CD4-positive, alpha-beta T cell treated with Interleukin-21 for 1 hour (primary cell): ENCODE measurements around the gene MORC1.
"Not testable (repeated sequence)": the region's sequence is repeated elsewhere in the genome, so short reads cannot be mapped to it uniquely, and the experiment has no call there.

Experiments
- DNase-seq: peaks from one replicate; pipeline ENCODE4 v3.0.0-alpha.2; 2020

MORC1 gene, protein sequence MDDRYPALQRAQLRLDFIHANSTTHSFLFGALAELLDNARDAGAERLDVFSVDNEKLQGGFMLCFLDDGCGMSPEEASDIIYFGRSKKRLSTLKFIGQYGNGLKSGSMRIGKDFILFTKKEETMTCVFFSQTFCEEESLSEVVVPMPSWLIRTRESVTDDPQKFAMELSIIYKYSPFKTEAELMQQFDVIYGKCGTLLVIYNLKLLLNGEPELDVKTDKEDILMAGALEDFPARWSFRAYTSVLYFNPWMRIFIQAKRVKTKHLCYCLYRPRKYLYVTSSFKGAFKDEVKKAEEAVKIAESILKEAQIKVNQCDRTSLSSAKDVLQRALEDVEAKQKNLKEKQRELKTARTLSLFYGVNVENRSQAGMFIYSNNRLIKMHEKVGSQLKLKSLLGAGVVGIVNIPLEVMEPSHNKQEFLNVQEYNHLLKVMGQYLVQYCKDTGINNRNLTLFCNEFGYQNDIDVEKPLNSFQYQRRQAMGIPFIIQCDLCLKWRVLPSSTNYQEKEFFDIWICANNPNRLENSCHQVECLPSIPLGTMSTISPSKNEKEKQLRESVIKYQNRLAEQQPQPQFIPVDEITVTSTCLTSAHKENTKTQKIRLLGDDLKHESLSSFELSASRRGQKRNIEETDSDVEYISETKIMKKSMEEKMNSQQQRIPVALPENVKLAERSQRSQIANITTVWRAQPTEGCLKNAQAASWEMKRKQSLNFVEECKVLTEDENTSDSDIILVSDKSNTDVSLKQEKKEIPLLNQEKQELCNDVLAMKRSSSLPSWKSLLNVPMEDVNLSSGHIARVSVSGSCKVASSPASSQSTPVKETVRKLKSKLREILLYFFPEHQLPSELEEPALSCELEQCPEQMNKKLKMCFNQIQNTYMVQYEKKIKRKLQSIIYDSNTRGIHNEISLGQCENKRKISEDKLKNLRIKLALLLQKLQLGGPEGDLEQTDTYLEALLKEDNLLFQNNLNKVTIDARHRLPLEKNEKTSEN

DNA sequence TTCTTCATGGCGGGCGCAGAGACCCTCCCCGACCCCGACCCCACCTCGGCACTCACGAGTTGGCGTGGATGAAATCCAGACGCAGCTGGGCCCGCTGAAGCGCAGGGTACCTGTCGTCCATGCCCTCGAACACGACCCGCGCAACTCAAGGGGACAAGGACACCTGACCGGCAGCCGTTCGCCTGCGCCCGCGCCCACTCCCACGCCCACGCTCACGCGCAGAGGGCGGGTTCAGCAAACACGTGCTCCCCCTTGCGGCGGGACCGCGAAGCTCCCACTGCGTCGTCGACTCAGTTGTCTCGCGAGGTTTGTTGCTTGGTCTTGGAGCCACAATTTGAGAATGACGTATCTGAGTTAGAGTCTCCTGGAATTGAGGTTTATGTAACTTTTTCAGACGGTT is at the start of gene MORC1:
MORC1 (minus strand) TSS at position 196 of the 400 bp plus-strand sequence; CDS start at position 121, 75 bp downstream.
- DNase-seq: no peak

DNA sequence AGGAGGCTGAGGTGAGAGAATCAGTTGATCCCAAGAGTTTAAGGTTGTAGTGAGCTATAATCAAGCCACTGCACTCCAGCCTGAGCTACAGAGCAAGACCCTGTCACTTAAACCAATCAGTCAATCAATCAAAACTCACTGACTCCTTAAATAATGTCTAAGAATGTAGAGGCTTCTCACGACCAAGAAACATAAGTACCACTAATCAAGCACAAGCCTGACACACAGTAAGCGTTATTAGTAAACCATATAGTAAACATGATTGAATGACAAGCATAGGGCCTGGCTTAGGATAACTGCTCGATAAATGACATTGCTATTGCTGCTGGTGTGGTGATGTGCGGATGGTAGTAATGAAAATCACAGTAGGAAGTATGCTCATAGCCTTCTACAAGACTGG is 48.0 kb upstream of the MORC1 start:
- DNase-seq: no peak

DNA sequence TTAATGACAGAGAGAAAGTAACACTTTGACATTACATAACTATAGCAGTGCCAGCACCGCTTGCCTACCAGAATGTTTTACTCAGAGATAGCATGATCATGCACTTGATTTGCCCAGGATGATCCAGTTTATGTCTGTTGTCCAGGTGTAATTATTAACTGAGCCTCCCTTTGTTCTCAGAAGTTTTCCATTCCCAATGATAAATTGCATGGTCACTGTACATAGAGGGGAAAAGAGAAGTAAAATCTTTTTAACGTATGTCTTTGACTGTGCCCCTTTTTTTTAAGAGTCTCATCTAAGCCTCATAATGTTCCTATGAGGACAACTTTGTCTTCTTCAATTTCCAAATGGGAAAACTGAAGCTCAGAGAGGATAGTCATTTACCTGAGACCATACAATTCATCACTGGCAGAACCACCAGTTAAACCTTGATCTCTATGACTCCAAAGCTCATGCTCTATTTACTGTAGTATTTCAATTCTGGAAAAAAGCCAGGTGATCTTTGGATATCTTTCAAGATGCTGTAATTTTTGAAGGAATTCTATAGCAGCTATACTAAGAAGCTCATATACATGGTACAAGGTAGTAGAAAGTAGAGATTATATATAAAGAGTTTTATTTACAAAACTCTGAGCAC is 43.7 kb upstream of the MORC1 start:
- DNase-seq: no peak

DNA sequence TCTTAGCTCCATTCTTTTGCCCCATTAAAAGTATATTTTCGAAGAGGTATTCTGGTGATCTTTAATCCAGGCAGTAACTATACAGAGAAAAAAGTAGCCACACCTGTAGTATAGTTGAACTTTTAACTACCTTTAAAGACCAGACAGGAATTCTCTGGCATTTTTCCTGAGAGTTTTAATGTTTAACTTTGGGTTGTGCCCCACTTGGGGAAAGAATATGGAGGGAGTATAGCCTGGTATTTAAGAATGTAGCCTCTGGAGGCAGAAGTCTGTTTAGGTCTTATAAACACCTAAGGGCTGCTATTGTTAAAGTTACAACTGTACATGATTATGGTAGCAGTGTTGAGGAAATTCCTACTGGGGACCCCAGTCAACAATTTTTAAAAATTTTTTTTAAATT is 37.9 kb upstream of the MORC1 start:
- DNase-seq: no peak

DNA sequence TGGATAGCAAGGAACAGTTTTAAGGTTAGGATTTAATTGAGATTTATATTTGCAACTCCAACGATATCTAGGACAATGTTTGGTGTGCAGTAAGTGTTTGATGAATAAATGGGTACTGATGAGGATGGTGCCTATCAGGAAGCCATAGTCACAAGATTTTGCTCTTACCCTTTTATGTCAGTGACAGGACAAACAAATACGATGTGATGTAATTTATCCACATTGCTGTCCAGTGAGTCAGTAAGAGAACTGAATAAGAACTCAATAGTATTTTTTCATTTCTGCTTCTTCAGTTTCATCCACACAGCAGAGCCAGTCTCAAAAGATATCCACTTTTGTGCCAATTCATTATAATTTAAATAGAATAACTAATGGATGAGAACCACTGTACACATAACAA is 37.0 kb upstream of the MORC1 start:
- no peak for DNase-seq

DNA sequence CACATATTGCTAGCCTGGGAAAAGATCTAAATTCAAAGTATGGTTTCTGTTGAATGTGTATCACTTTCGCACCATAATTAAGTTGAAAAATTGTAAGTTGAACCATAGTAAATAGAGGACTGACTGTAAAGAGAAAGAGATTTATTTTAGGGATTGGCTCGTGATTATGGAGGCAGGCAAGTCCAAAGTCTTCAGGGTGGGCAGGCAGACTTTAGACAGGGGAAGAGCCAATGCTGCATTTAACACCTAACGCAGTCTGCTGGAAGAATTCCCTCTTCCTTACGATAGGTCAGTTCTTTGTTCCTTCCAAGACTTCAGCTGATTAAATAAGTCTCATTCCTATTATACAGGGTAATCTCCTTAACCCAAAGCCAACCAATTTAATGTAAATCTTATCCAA is 34.4 kb upstream of the MORC1 start:
- no peak for DNase-seq

DNA sequence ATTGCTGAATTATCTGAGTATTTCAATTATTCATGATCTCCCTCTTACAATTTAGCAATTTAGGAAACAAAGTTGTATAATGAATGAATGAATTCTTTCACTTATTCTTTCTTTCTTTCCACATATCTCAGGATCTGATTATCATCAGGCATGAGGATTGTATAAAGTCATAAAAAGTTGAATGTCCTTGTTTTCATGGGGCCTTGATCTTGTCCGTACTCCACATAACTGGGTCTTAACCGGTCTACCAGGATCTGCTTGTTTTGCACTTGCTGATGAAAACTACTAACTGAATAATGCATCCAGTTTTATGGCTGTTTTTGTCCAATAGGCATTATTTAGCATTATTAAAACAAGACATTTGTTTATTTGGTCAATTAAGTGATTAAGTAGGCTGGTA is 31.1 kb upstream of the MORC1 start:
- DNase-seq: no peak

DNA sequence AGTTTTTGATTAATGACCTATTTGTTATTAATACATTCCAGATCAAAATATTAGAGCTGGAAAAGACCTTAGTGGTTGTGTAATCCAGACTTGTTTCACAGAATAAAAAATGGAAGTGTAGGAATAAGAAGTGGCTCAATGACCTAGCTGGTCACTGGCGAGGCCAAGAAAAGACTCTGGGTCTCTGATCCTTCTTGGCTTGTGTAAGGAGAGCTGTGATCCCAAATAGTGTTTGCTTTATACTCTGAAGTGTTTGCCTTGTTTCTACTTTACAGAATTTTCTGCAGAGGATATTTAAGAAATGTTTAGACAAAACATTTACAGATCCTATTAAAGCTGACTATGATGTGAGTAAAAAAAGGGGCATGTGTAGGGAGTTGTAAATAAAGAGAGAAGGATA is 25.7 kb upstream of the MORC1 start:
- DNase-seq: no peak

DNA sequence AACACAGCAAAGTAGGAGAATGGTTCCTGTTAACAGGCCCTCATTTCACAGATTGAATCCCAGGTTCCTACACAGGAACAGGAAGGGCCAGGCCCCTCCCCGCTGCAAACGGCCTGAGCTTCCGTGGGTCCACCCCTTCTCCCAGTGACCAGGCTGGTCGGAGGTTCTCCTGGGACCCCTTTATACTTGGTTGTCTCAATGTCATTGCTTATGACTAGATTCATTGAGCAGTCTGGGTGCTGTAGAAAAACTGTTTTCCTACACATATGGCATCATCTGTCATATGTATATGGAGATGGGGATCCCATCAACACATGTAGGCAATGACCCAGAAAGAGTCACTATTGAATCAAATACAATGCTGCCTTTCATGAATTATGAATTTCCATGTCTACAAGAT is 22.4 kb upstream of the MORC1 start:
- DNase-seq: no peak

DNA sequence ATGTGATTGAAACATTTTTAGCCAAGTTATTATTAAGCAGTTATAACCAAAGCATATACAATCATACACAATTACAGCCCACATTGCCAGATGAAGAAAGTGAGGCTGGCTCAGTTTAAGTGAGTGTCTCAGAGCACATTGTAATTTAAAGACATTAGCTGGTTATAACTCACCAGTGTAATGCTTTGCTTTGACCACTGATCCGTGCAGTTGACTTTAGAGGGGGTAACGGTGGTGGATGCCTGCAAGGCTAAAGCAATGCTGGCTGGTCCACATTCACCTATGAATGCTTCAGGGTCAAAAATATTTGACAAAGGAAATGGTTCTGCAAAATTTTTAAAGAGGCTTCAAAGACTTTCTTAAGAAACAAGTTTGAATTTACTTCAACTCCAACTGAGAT is 19.8 kb upstream of the MORC1 start:
- no peak for DNase-seq

DNA sequence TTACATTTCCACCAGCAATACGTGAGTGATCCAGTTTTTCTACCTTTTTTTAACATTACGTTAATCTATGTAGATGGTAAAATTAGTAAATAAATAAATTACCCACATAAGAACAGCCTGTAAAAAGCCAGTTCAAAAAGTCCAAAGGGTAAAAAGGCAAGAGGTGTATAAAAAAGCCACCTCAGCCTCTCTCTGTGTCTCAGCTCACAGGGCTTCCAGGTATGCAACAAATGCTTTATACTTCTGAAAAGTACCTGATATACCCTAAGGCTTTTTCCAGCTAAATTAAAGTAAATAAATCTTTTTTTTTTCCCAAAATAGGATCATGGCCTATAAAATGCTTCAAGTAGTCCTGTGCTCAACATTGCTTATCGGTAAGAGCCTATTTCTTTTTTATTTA is 18.6 kb upstream of the MORC1 start, which contains the start of gene C3orf85:
C3orf85 (plus strand) TSS at position 197 of the 400 bp plus-strand sequence; CDS start at position 326, 129 bp downstream.
- no peak for DNase-seq

DNA sequence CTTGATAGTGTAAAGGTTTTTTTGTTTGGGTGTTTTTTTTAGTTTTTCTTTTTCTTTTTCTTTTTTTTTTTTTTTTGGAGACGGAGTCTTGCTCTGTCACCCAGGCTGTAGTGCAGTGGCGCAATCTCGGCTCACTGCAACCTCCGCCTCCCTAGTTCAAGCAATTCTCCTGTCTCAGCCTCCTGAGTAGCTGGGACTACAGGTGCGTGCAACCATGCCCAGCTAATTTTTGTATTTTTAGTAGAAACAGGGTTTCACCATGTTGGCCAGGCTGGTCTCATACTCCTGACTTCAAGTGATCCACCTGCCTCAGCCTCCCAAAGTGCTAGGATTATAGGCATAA is 15.5 kb upstream of the MORC1 start:
- not testable (repeated sequence) for DNase-seq

DNA sequence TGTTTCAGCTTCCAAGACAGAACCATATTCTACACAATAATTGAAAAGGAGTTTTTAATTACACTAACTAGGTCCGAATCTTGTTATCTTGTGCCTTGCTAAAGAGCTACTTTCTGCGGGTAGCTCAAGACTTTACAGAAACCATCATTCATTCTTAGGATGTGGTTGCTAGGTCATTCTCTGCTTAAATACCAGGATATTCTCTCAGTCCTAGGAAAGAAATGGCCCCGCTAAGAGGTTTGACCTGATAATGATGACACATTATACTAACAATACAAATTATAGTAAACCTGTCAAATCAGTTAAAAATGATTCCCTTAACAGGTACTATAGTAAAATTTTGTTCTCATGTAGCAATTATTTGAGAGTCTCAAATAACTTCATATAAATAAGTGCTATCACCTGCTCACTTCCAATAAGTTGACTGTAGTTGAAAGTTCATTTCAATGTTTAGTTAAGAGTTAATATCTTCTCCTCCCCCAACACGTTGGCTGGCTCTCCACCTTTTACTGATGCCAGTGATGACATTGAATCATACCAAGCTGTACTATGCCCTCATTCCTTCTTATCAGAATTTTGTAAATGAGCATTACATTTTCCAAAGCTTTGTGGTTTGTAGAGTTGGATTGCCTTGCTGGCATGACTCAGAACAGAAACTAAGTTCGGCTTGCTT is 15.0 kb upstream of the MORC1 start:
- DNase-seq: no peak

DNA sequence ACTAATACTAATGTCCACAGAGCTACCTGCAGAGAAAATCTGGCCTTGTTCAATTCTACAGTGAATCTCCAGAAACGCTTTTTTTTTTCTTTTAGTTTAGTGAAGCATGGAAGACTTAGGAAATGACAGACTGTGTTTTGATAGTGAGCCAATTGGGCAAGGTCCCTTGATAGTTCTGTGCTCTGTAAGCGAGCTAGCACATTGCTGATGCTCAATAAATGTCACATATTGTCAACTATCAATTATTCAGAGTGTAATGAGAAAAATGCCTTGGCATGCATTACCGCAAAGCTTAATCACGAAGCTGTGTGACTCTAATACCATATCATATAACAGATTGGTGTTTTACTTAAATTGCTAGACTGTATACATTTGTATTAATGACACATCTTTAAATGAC is 13.3 kb upstream of the MORC1 start:
- no peak for DNase-seq

DNA sequence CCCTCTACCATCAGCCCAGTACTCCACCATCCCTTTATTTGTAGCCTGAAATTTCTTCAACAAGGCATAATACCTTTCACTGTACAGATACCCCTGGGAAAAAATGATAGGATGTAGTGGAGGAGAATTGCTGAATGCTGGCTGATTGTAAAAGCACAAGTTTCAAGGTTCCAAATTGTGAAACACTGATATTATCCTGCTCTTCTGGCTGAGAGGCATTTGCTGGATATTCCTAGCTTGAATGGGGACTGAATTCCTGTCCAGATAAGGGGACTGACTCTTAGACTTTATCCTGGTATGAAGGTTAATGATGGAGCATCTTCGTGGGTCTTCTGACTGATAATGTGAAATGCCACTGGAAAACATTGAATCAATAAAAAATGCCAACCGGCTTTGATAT is 9.6 kb upstream of the MORC1 start:
- DNase-seq: no peak

DNA sequence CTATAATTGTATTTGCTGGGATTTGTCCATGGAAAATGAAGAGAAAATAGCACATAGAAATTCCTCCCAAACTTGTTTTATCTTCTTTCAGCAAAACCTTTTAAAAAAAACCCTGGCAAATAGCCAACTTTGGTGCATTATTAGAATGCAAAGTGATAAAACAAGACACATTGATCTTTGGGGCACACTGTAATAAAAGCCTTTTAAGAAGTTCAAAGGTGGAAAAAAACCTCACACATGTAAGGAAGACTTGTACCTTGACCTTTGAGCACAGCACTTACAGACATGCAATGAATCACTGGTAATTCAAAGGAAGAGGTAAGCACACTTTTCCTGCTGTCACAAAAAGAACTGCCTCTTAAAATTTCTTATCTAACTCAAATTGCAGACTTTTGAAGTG is 8.0 kb upstream of the MORC1 start:
- DNase-seq: no peak

DNA sequence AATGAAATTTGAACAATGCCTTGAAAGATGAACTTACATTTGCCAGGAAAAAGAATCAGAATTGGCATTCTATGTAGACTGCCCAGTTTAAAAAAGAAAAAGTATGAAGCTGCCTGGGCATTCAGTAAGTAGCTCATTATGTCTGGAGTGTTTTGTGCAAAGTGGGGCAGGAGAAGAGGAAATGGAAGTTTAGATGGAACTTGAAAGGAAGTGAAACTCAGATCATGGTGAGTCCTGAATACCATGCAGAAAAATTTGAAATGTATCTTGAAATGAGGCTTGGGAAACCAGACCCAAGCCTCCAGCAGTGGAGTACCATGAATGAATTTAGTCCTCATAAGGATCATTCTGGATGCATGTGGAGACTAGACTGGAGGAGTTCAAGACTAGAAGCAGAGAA is 4.8 kb upstream of the MORC1 start:
- DNase-seq: no peak

DNA sequence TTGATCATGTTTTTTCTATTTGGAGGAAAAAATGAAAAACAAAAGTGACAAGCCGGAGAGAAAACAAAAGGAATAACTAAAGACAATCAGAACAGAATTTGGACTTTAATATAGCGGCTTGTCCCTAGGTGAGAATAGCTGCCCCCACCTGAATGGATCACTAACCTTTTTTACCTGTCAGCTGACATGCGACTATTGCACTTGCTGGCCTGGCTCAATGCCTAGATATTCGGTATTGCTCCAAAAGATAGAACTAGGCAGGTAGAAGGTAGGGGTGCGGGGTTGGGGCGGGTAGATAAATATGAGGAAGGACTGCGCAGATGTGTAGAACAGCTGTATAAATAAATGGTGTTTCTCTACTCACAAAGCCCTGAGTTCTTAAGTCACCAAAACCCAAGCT is 650 bp upstream of the MORC1 start:
- DNase-seq: no peak

DNA sequence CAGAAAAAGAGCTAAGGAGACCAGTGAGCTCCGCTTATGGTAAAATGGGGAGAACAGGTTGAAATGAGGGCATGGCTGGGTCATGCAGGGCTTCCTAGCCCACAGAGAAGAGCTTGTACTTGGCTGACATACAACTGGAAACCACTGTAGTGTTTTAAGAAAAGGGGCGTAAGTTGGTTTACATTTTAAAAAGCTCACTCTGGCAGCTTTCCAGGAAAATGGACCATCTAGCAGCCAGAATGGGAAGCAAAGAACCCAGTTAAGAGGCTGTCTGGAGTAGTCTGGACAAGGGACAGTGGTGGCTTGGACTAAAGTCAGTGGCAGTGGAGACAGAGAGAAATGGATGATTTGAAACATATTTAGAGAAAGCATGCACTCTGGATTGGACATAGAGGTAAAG is 1.9 kb downstream of the MORC1 start:
- no peak for DNase-seq

DNA sequence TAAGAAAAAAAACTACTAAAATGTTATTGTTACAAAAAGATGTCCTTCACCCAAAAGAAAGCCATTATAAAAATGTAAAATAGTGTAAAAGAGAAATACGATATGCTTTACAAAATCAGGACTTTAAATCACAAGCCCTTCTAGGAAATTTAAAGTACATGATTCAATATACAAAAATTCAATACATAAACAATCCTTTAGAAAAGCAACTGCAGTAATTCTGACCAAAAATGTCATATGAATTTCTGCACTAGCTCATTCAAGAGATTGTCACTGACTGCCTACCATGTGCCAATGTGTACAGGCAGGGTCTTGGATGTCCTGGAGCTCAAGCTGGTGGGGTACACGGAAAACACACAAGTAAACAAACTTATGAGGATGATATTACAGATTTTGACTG is 2.5 kb downstream of the MORC1 start:
- no peak for DNase-seq

DNA sequence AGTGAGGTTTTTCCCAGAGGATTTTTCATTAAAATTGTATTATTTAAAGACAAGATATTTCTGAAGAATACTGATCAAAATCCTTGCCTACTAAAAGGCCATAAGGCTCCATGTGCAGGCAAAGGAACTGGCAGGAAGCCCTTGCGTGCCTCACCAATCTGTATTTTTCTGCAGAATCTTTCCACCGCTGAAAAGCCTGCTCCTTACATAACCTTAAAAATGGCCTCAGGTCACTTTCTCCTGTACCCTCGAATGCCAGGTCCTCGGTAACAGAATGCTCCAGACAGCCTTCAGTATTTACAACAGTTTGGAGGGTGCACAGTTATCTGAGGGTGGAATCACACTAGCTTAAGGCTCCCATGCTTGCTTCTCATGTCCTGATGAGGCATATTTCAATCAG is 3.2 kb downstream of the MORC1 start:
- DNase-seq: no peak

DNA sequence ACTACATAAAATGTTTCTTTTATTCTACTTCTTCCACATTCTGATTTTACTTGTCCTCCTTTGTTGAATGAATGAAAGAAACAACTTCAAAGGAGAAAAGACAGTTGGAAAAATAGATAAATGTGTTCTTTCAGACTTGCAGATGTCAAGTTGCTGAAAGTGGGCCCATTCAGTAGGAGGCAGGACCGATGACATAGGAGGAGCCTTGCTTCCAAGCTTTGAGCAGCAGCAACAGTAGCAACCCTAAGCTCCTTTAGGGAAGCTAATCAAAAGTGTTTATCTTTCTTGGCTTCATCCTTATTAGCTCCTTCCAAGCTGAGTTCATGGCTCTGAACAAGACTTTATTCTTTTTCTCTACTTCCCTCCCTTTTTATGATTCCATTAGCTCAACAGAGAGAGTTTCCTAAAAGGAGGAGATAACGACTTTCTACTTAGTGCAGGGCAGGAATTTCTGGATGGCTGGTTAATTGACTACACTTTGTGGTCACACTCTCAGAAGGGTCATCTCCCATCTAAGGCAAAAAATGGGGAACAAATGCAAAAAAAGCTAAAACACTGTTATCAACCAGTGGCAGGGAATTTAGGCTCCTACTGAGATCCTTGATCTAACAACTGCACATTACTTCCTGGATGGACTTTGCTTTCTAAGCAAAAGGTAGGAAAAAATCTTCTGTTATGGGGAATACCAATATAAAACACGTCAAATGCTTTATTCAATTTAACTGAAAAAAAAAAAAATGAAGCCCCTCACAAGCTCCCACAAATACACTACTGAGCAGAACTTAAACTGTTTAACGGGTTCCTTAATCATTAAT is 4.8 kb downstream of the MORC1 start:
- DNase-seq: no peak
